HepG2 (cell line): ENCODE results near the gene GPR176. TPM values are rescaled to one million over a fixed set of nuclear protein-coding genes. Genes with fewer than 3 reads are reported as not detected.

ENCODE experiments used
- ATAC-seq: fragments of 200-7000 bp; cut with Tn5 transposase; 3 replicates; pipeline ENCODE4 v1.9.1; 2020; ENCODE audit warnings: mild to moderate bottlenecking, moderate library complexity
- BruUV-seq: library from RNA; stranded (reverse); fragments of 400-500 nt; replicated peaks from 2 replicates; lab custom pipeline; 2021; lab: Mats Ljungman, UMichigan
- CTCF ChIA-PET: fragments of 300-600 bp; formaldehyde crosslinking; extraction: SDS; loops from one replicate; lab custom pipeline; 2021; ENCODE audit warnings: low total read pairs, inconsistent platforms, low intra/inter-chr PET ratio; lab: Yijun Ruan, JAX
- POLR2A ChIA-PET: fragments of 350-600 bp; sonication (Branson Sonifier 250); formaldehyde crosslinking; loops from one replicate; lab custom pipeline; 2020; ENCODE audit warnings: antibody characterized with exemption, inconsistent platforms; lab: Yijun Ruan, JAX
- DNase-seq: peaks from one replicate; pipeline ENCODE4 v3.0.0-alpha.2; 2015; ENCODE audit warnings: low spot score
- FAIRE-seq: peaks from 3 replicates; lab custom pipeline; 2011; peaks lifted over from hg19 to GRCh38; lab: Jason Lieb, UNC
- H2AFZ ChIP-seq: one replicate; pipeline ENCODE4 v1.6.1; 2011; ENCODE audit warnings: low read length, inconsistent platforms
- H3K27ac ChIP-seq: fragments of 300-600 bp; 3 replicates; pipeline ENCODE4 v1.8.0; 2011; ENCODE audit warnings: mixed run types, mild to moderate bottlenecking, mixed read lengths, low read length, inconsistent platforms; ENCODE audit not compliant: insufficient read depth; ENCODE audit errors: extremely low read length
- H3K27me3 ChIP-seq, 2 experiments: fragments of 200-600 bp in 1 of 2; 2 replicates in 1 of 2; 3 replicates in 1 of 2; pipeline versions ENCODE4 v1.6.0 to v1.8.0; 2011; ENCODE audit warnings: low read length in 2 of 2, mild to moderate bottlenecking in 2 of 2, moderate library complexity in 2 of 2, inconsistent platforms in 1 of 2; ENCODE audit not compliant: insufficient read depth in 2 of 2, control insufficient read depth in 1 of 2
- H3K36me3 ChIP-seq, 2 experiments: fragments of 200-600 bp in 1 of 2; replicated peaks in 1 of 2; 2 replicates in 1 of 2; 3 replicates in 1 of 2; pipeline versions ENCODE4 v1.5.1 to v1.8.0; 2011; ENCODE audit warnings: low read length in 2 of 2, inconsistent platforms in 1 of 2; ENCODE audit not compliant: insufficient read depth in 2 of 2, control insufficient read depth in 1 of 2
- H3K4me1 ChIP-seq: 2 replicates; pipeline ENCODE4 v1.5.1; 2012; ENCODE audit warnings: low read length, inconsistent platforms; ENCODE audit not compliant: insufficient read depth
- H3K4me2 ChIP-seq: 2 replicates; pipeline ENCODE4 v1.6.0; 2011; ENCODE audit warnings: low read depth, low read length, inconsistent platforms
- H3K4me3 ChIP-seq, 3 experiments: fragments of 200-600 bp in 1 of 3; sonication (generic), shearing (Covaris generic) in 1 of 3; replicated peaks in 1 of 3; 2 replicates each; pipeline ENCODE4 v1.5.1; 2011 to 2016; ENCODE audit warnings: low read length in 3 of 3, inconsistent platforms in 2 of 3, low read depth in 2 of 3, mild to moderate bottlenecking in 2 of 3, control low read depth in 1 of 3, mixed read lengths in 1 of 3; ENCODE audit not compliant: insufficient read depth in 1 of 3
- H3K79me2 ChIP-seq: one replicate; pipeline ENCODE4 v1.6.1; 2011; ENCODE audit warnings: low read length, inconsistent platforms; ENCODE audit not compliant: insufficient read depth
- H3K9ac ChIP-seq: 2 replicates; pipeline ENCODE4 v1.6.0; 2011; ENCODE audit warnings: mild to moderate bottlenecking, low read depth, low read length, inconsistent platforms; ENCODE audit not compliant: insufficient read depth
- H3K9me3 ChIP-seq: 2 replicates; pipeline ENCODE4 v1.5.1; 2012; ENCODE audit warnings: mild to moderate bottlenecking, low read length
- H4K20me1 ChIP-seq: 2 replicates; pipeline ENCODE4 v1.6.0; 2011; ENCODE audit warnings: inconsistent platforms, mild to moderate bottlenecking, low read length, moderate library complexity; ENCODE audit not compliant: insufficient read depth
- EZH2 ChIP-seq: conservative IDR thresholded peaks from 2 replicates; pipeline ENCODE4 v1.6.1; 2012; ENCODE audit warnings: mild to moderate bottlenecking, low read depth, low read length, moderate library complexity
- ISX ChIP-seq: sonication (generic); formaldehyde crosslinking; conservative IDR thresholded peaks from 2 replicates; pipeline ENCODE4 v1.5.0; 2020; ENCODE audit warnings: missing genetic modification reagents
- RXRA ChIP-seq: sonication (generic); formaldehyde crosslinking; IDR thresholded peaks from 2 replicates; pipeline ENCODE4 v1.5.1; 2020; ENCODE audit warnings: missing genetic modification reagents
- SMARCC2 ChIP-seq: fragments of 450-650 bp; IDR thresholded peaks from 2 replicates; pipeline ENCODE4 v1.6.1; 2017; ENCODE audit warnings: antibody characterized with exemption, mild to moderate bottlenecking
- WIZ ChIP-seq: sonication (generic); formaldehyde crosslinking; IDR thresholded peaks from 2 replicates; pipeline ENCODE4 v1.5.1; 2020; ENCODE audit warnings: mild to moderate bottlenecking, missing genetic modification reagents
- ZNF18 ChIP-seq: sonication (generic); formaldehyde crosslinking; IDR thresholded peaks from 2 replicates; pipeline ENCODE4 v1.8.0; 2022; ENCODE audit warnings: mild to moderate bottlenecking, missing genetic modification reagents; ENCODE audit not compliant: insufficient replicate concordance
- ZNF251 ChIP-seq: sonication (generic); formaldehyde crosslinking; IDR thresholded peaks from 2 replicates; pipeline ENCODE4 v1.9.0; 2021; ENCODE audit warnings: mild to moderate bottlenecking, missing genetic modification reagents
- ZNF296 ChIP-seq: sonication (generic); formaldehyde crosslinking; conservative IDR thresholded peaks from 2 replicates; pipeline ENCODE4 v1.5.0; 2020; ENCODE audit warnings: mild to moderate bottlenecking, missing genetic modification reagents
- ZNF496 ChIP-seq: sonication (generic); formaldehyde crosslinking; IDR thresholded peaks from 2 replicates; pipeline ENCODE4 v1.8.1; 2023; ENCODE audit warnings: mild to moderate bottlenecking, moderate library complexity, missing genetic modification reagents; ENCODE audit not compliant: insufficient replicate concordance
- ZNF878 ChIP-seq: sonication (generic); formaldehyde crosslinking; IDR thresholded peaks from 2 replicates; pipeline ENCODE4 v1.8.1; 2023; ENCODE audit warnings: mild to moderate bottlenecking, missing genetic modification reagents, moderate library complexity
- ZSCAN12 ChIP-seq: sonication (generic); formaldehyde crosslinking; IDR thresholded peaks from 2 replicates; pipeline ENCODE4 v1.9.0; 2021; ENCODE audit warnings: mild to moderate bottlenecking, missing genetic modification reagents
- WGBS: methylation state at CpG from one replicate; pipeline ENCODE4 v1.1.6; 2017; ENCODE audit warnings: low lambda C conversion rate; 5-methylcytosine and 5-hydroxymethylcytosine counted together
- in situ Hi-C: cut with HindIII; loops from 2 replicates; pipeline ENCODE4 v1.10.0; 2017; ENCODE audit warnings: low pct_unique_long_range_greater_than_20kb; ENCODE audit not compliant: extremely low pct_ligation_motif_present
- intact Hi-C: fragments of 100-400 bp; cut with micrococcal nuclease; formaldehyde crosslinking; loops from one replicate; pipeline ENCODE4 v1.10.0; 2022; ENCODE audit not compliant: unreplicated experiment
- polyA plus RNA-seq, 8 experiments: library from polyadenylated mRNA; depleted of rRNA in 3 of 8; stranded (reverse) in 7 of 8; unstranded in 1 of 8; fragments of >200 nt; fragmentation: Illumina TruSeq in 4 of 8; extraction: Trizol in 4 of 8; gene quantifications; 2 replicates each; pipeline versions ENCODE4 v1.2.1 to v1.2.3, GENCODE V29; 2011 to 2016; ENCODE audit warnings: low read depth in 4 of 8, missing spikeins in 1 of 8, mixed read lengths in 1 of 8; ENCODE audit not compliant: insufficient read depth in 1 of 8
- total RNA-seq, 5 experiments: library from RNA; depleted of rRNA; stranded (reverse); fragments of >200 nt; fragmentation: Illumina TruSeq; extraction: Trizol; gene quantifications; 2 replicates each; pipeline ENCODE4 v1.2.3, GENCODE V29; 2016; ENCODE audit warnings: low read depth in 1 of 5

GPR176 gene
- total and polyA plus RNA-seq, 2 of the 13 experiments (the other 11 are each of a cell fraction or from before 2014, with no cell fraction given) = 0.11 to 0.20 TPM

- Histone ChIP-seq H3K9me3 (no peaks in the 10 kb centered on the region), H4K20me1 (no peaks in the 10 kb centered on the region), H3K27me3 (no peaks in the 10 kb centered on the region), H3K4me3 (no peak overlapping the region), H3K9ac (no peak overlapping the region), H3K4me1 (no peaks in the 10 kb centered on the region), H3K4me2 (no peak overlapping the region), H3K27ac (no peak overlapping the region), H2AFZ (no peak overlapping the region), H3K36me3 (peaks cover 19 to 72% of the 10 kb centered on the region in 2 experiments), H3K79me2 (no peaks in the 10 kb centered on the region)
- WGBS = 91% methylated on average over 1 of the region's 1 CpG
- DNase-seq = no peak
- intact Hi-C loops (no loop called here), in situ Hi-C loops (no loop called here)
- no TSS peak for BruUV-seq
- POLR2A ChIA-PET = no interaction called here
- CTCF ChIA-PET = no interaction called here
- no peak for FAIRE-seq
- no peak for TF ChIP-seq RXRA
- TF ChIP-seq ISX = no peak
- no peak for TF ChIP-seq ZNF296
- no peak for TF ChIP-seq ZNF496
- TF ChIP-seq EZH2 = no peak
- no peak for TF ChIP-seq SMARCC2
- no peak for TF ChIP-seq ZNF878 (CRISPR knock-in tag)
- TF ChIP-seq ZNF18 (CRISPR knock-in tag) = no peak
- TF ChIP-seq ZNF251 (CRISPR knock-in tag) = no peak
- no peak for TF ChIP-seq ZSCAN12 (CRISPR knock-in tag)
- TF ChIP-seq WIZ (CRISPR knock-in tag) = no peak
- TF ChIP-seq, all 625 proteins: peak for 0
- no peak for ATAC-seq
Observed at GRCh38 chr15:39957481-39957880, 37.4 kb upstream of the GPR176 start.
